Measurements from ENCODE around the gene PCYT1A. TPM values are rescaled to one million over a fixed set of nuclear protein-coding genes. Genes with fewer than 3 reads are reported as not detected.
A peak's percentile ranks its signal among the peaks of the same experiment; 100 is the strongest.

Gene PCYT1A
- total and polyA plus RNA-seq, 2 donors (not counting 1 experiment from before 2014, with no cell fraction given) = 56.6 to 61.2 TPM

GRCh38 chr3:196218155-196218712, 69.3 kb downstream of the PCYT1A start:
- Histone ChIP-seq H3K36me3 (replicated peaks in 1 of 2; ENCODE audit: control extremely low read depth in 1 of 2, control insufficient read depth in 1 of 2, extremely low read depth in 1 of 2, insufficient read depth in 2 of 2, low read length in 1 of 2) (no peaks in the 10 kb centered on the region), H3K79me2 (ENCODE audit: control insufficient read depth, insufficient read depth, low read length) (no peaks in the 10 kb centered on the region), H3K9me3 (ENCODE audit: control extremely low read depth in 1 of 3, control insufficient read depth in 2 of 3, insufficient read depth in 1 of 3, low read length in 2 of 3) (no peaks in the 10 kb centered on the region), H3K4me1 (ENCODE audit: control insufficient read depth in 2 of 2, insufficient read depth in 2 of 2, low read length in 2 of 2) (peaks cover 7 to 15% of the 10 kb centered on the region in 2 donors), H3K27me3 (replicated peaks in 1 of 4; ENCODE audit: control extremely low read depth in 1 of 4, control insufficient read depth in 3 of 4, insufficient read depth in 4 of 4, low read length in 3 of 4) (no peaks in the 10 kb centered on the region), H3K27ac (ENCODE audit: low read length in 2 of 2) (no peak overlapping the region), H3K9ac (ENCODE audit: low read length) (no peak overlapping the region), H4K20me1 (ENCODE audit: control insufficient read depth, insufficient read depth, low read length, poor library complexity, severe bottlenecking) (no peaks in the 10 kb centered on the region), H3K4me3 (ENCODE audit: control extremely low read depth in 1 of 5, extremely low read depth in 1 of 5, insufficient read depth in 1 of 5, low read depth in 2 of 5, low read length in 4 of 5) (no peak overlapping the region), H3K4me2 (replicated peaks; ENCODE audit: low read depth, low read length, poor library complexity, severe bottlenecking) (peak overlapping the region; percentile 73), H2AFZ (ENCODE audit: insufficient read depth, low read depth, low read length, poor library complexity, severe bottlenecking) (no peak overlapping the region)
- 97% methylated on average over 10 of the region's 13 CpGs for WGBS (ENCODE audit: insufficient coverage)
- peak overlapping the region; percentile 26 for H3K4me3 Mint-ChIP-seq
- peak overlapping the region; percentile 21 for H3K27ac Mint-ChIP-seq
- no peaks in the 10 kb centered on the region for H3K27me3 Mint-ChIP-seq
- ATAC-seq (ENCODE audit: low read depth) (no peak), DNase-seq (no peak)
- ChIA-PET CTCF (interaction anchor here (1.6 kb wide), 2 partner anchors 21 to 145 kb away, joined by 3 to 6 read pairs; no protein-coding TSS in a partner anchor), POLR2A (no interaction called here)
- H3K9me3 Mint-ChIP-seq (ENCODE audit: insufficient read depth) = no peaks in the 10 kb centered on the region
- TF ChIP-seq CTCF (IDR thresholded peaks at IDR 0.05) (no peak), EZH2 (IDR thresholded peaks at IDR 0.05; ENCODE audit: borderline replicate concordance, insufficient read depth, low read depth, low read length, poor library complexity, severe bottlenecking) (no peak)
- intact Hi-C loops (cut with micrococcal nuclease) = no loop called here
- peaks cover 17% of the 10 kb centered on the region for H3K4me1 Mint-ChIP-seq

GRCh38 chr3:196217307-196218154, 70.0 kb downstream of the PCYT1A start:
- Mint-ChIP-seq H3K27ac (no peak overlapping the region), H3K27me3 (no peaks in the 10 kb centered on the region), H3K4me1 (peaks cover 17% of the 10 kb centered on the region), H3K4me3 (peak overlapping the region; percentile 45), H3K9me3 (ENCODE audit: insufficient read depth) (no peaks in the 10 kb centered on the region)
- intact Hi-C loops (cut with micrococcal nuclease) = no loop called here
- no peak overlapping the region for H3K4me2 ChIP-seq (replicated peaks; ENCODE audit: low read depth, low read length, poor library complexity, severe bottlenecking)
- ChIA-PET POLR2A (no interaction called here), CTCF (no interaction called here)
- H3K27me3 ChIP-seq (replicated peaks in 1 of 4; ENCODE audit: control extremely low read depth in 1 of 4, control insufficient read depth in 3 of 4, insufficient read depth in 4 of 4, low read length in 3 of 4) = no peaks in the 10 kb centered on the region
- ATAC-seq (ENCODE audit: low read depth) (no peak), DNase-seq (no peak)
- no peaks in the 10 kb centered on the region for H4K20me1 ChIP-seq (ENCODE audit: control insufficient read depth, insufficient read depth, low read length, poor library complexity, severe bottlenecking)
- no peaks in the 10 kb centered on the region for H3K36me3 ChIP-seq (replicated peaks in 1 of 2; ENCODE audit: control extremely low read depth in 1 of 2, control insufficient read depth in 1 of 2, extremely low read depth in 1 of 2, insufficient read depth in 2 of 2, low read length in 1 of 2)
- no peak overlapping the region for H2AFZ ChIP-seq (ENCODE audit: insufficient read depth, low read depth, low read length, poor library complexity, severe bottlenecking)
- H3K4me1 ChIP-seq (ENCODE audit: control insufficient read depth in 2 of 2, insufficient read depth in 2 of 2, low read length in 2 of 2) = peaks cover 7 to 15% of the 10 kb centered on the region in 2 donors
- H3K79me2 ChIP-seq (ENCODE audit: control insufficient read depth, insufficient read depth, low read length) = no peaks in the 10 kb centered on the region
- no peak overlapping the region for H3K4me3 ChIP-seq (ENCODE audit: control extremely low read depth in 1 of 5, extremely low read depth in 1 of 5, insufficient read depth in 1 of 5, low read depth in 2 of 5, low read length in 4 of 5)
- no peak overlapping the region for H3K27ac ChIP-seq (ENCODE audit: low read length in 2 of 2)
- 98% methylated on average over 5 of the region's 12 CpGs for WGBS (ENCODE audit: insufficient coverage)
- no peak overlapping the region for H3K9ac ChIP-seq (ENCODE audit: low read length)
- TF ChIP-seq EZH2 (IDR thresholded peaks at IDR 0.05; ENCODE audit: borderline replicate concordance, insufficient read depth, low read depth, low read length, poor library complexity, severe bottlenecking) (no peak), CTCF (IDR thresholded peaks at IDR 0.05) (no peak)
- H3K9me3 ChIP-seq (ENCODE audit: control extremely low read depth in 1 of 3, control insufficient read depth in 2 of 3, insufficient read depth in 1 of 3, low read length in 2 of 3) = no peaks in the 10 kb centered on the region

Data from B cell (primary cell).